GM21737 (cell line): ENCODE results near the gene CHRM1.
A peak's percentile ranks its signal among the peaks of the same experiment; 100 is the strongest.

Source experiments
- ATAC-seq: cut with Tn5 transposase; IDR thresholded peaks from one replicate; pipeline ENCODE4 v1.9.1; 2021; ENCODE audit warnings: mild to moderate bottlenecking, moderate library complexity; ENCODE audit not compliant: unreplicated experiment

The CHRM1 gene

GRCh38 chr11:62905927-62906531, 15.1 kb downstream of the CHRM1 start:
- peak; percentile 56 for ATAC-seq

GRCh38 chr11:62905296-62905695, 15.9 kb downstream of the CHRM1 start:
- no peak for ATAC-seq

GRCh38 chr11:62902932-62903331, 18.2 kb downstream of the CHRM1 start:
- no peak for ATAC-seq

- ATAC-seq: no peak
Measured at GRCh38 chr11:62898027-62898426, 23.1 kb downstream of the CHRM1 start.

- no peak for ATAC-seq
Measured at GRCh38 chr11:62897311-62897710, 23.9 kb downstream of the CHRM1 start.

- ATAC-seq: no peak
Measured at GRCh38 chr11:62896049-62896448, 25.1 kb downstream of the CHRM1 start.

GRCh38 chr11:62895501-62895900, 25.7 kb downstream of the CHRM1 start:
- ATAC-seq: no peak

- no peak for ATAC-seq
Measured at GRCh38 chr11:62892077-62892922, 28.9 kb downstream of the CHRM1 start.

- no peak for ATAC-seq
Measured at GRCh38 chr11:62889484-62890437, 31.4 kb downstream of the CHRM1 start.

- no peak for ATAC-seq
Measured at GRCh38 chr11:62889126-62889483, 32.1 kb downstream of the CHRM1 start.

GRCh38 chr11:62888406-62888805, 32.8 kb downstream of the CHRM1 start:
- no peak for ATAC-seq

- ATAC-seq: no peak
Measured at GRCh38 chr11:62885137-62885750, 35.9 kb downstream of the CHRM1 start.

GRCh38 chr11:62883673-62884072, 37.5 kb downstream of the CHRM1 start:
- no peak for ATAC-seq

GRCh38 chr11:62882788-62883501, 38.2 kb downstream of the CHRM1 start:
- no peak for ATAC-seq

- no peak for ATAC-seq
Measured at GRCh38 chr11:62882431-62882749, 38.8 kb downstream of the CHRM1 start.

GRCh38 chr11:62881579-62882430, 39.4 kb downstream of the CHRM1 start:
- ATAC-seq: peak; percentile 44

- peak; percentile 62 for ATAC-seq
Measured at GRCh38 chr11:62880803-62881578, 40.2 kb downstream of the CHRM1 start, which contains the start of gene SLC3A2. TSS of gene SLC3A2 (plus strand) at chr11:62880896. CDS start at chr11:62881024, 128 bp downstream.

- peak; percentile 16 for ATAC-seq
Measured at GRCh38 chr11:62880231-62880802, 40.8 kb downstream of the CHRM1 start.
